Thyroid gland (tissue), 4 donors: ENCODE results near the gene PRR14. TPM values are rescaled to one million over a fixed set of nuclear protein-coding genes. Genes with fewer than 3 reads are reported as not detected.
"Not testable (repeated sequence)": the region's sequence is repeated elsewhere in the genome, so short reads cannot be mapped to it uniquely, and the experiment has no call there.

ENCODE experiments used
- DNase-seq, 2 donors: peaks; one replicate each; pipeline ENCODE4 v3.0.0-alpha.2; 2019
- H3K27ac ChIP-seq, 3 donors: fragments of 200-600 bp; sonication (generic); 1 replicate in 2 of 3; 2 replicates in 1 of 3; pipeline ENCODE4 v1.5.1; 2016 to 2019; ENCODE audit warnings: mild to moderate bottlenecking in 1 of 3, moderate library complexity in 1 of 3
- H3K27me3 ChIP-seq: fragments of 200-600 bp; sonication (generic); one replicate; pipeline ENCODE4 v1.5.1; 2019
- H3K36me3 ChIP-seq, 2 donors: fragments of 200-600 bp; sonication (generic); one replicate each; pipeline ENCODE4 v1.5.1; 2016 to 2019
- H3K4me1 ChIP-seq, 2 donors: fragments of 200-600 bp; sonication (generic); one replicate each; pipeline ENCODE4 v1.5.1; 2017 to 2019
- H3K4me3 ChIP-seq, 3 donors: fragments of 200-600 bp; sonication (generic); replicated peaks in 1 of 3; 1 replicate in 2 of 3; 2 replicates in 1 of 3; pipeline ENCODE4 v1.5.1; 2016; ENCODE audit warnings: mild to moderate bottlenecking in 1 of 3
- H3K9me3 ChIP-seq: fragments of 200-600 bp; sonication (generic); one replicate; pipeline ENCODE4 v1.5.1; 2017
- CTCF ChIP-seq, 6 experiments: fragments of 200-600 bp in 3 of 6; fragments of 450-650 bp in 3 of 6; sonication (generic) in 3 of 6; IDR thresholded peaks; one replicate each; pipeline ENCODE4 v1.5.1; 2016 to 2019; ENCODE audit warnings: antibody characterized with exemption in 6 of 6, mild to moderate bottlenecking in 2 of 6, inconsistent platforms in 1 of 6, moderate library complexity in 1 of 6
- POLR2A ChIP-seq, 2 donors: fragments of 450-650 bp; IDR thresholded peaks; one replicate each; pipeline ENCODE4 v1.6.1; 2017; ENCODE audit warnings: antibody characterized with exemption in 2 of 2, mild to moderate bottlenecking in 2 of 2, moderate library complexity in 1 of 2
- WGBS, 2 donors: methylation state at CpG; one replicate each; pipeline ENCODE4 v1.1.5; 2017; 5-methylcytosine and 5-hydroxymethylcytosine counted together
- intact Hi-C: fragments of 100-400 bp; cut with DNase I; formaldehyde crosslinking; loops from one replicate; pipeline ENCODE4 v1.15.1; 2023
- small RNA-seq: library from RNA; depleted of rRNA; stranded (forward); fragments of <200 nt; gene quantifications from one replicate; pipeline ENCODE3, GENCODE V24; 2016
- total RNA-seq, 4 donors: library from RNA; depleted of rRNA; stranded (reverse); fragments of >200 nt; gene quantifications; one replicate each; pipeline ENCODE4 v1.2.3, GENCODE V29; 2016

PRR14 gene
- total RNA-seq, 4 donors from 2014 or later: 26.5 to 44.7 (median 34.7) TPM

GRCh38 chr16:30700491-30700890, 49.7 kb downstream of the PRR14 start:
- TF ChIP-seq POLR2A (IDR thresholded peaks at IDR 0.05) (no peak), CTCF (IDR thresholded peaks at IDR 0.05) (no peak)
- Histone ChIP-seq H3K9me3 (no peaks in the 10 kb centered on the region), H3K27me3 (no peaks in the 10 kb centered on the region), H3K36me3 (peaks cover 37 to 49% of the 10 kb centered on the region in 2 donors), H3K27ac (no peak overlapping the region), H3K4me1 (peaks cover 14 to 20% of the 10 kb centered on the region in 2 donors), H3K4me3 (no peak overlapping the region)
- no peak for DNase-seq
- intact Hi-C loops: no loop called here
- 59 to 81% methylated on average over 9 of the region's 9 CpGs for WGBS, 2 donors

GRCh38 chr16:30700971-30701370, 50.2 kb downstream of the PRR14 start:
- no peak overlapping the region for H3K27ac ChIP-seq
- no peaks in the 10 kb centered on the region for H3K9me3 ChIP-seq
- peaks cover 42 to 54% of the 10 kb centered on the region in 2 donors for H3K36me3 ChIP-seq
- no peak for DNase-seq
- no peak overlapping the region for H3K4me3 ChIP-seq
- WGBS, 2 donors: 87 to 91% methylated on average over 5 of the region's 5 CpGs
- peaks cover 14 to 20% of the 10 kb centered on the region in 2 donors for H3K4me1 ChIP-seq
- TF ChIP-seq CTCF (IDR thresholded peaks at IDR 0.05) (no peak), POLR2A (IDR thresholded peaks at IDR 0.05) (no peak)
- H3K27me3 ChIP-seq: no peaks in the 10 kb centered on the region
- intact Hi-C loops: no loop called here

GRCh38 chr16:30703071-30703470, 52.3 kb downstream of the PRR14 start:
- H3K4me1 ChIP-seq: peaks cover 9 to 15% of the 10 kb centered on the region in 2 donors
- 93 to 97% methylated on average over 12 of the region's 12 CpGs for WGBS, 2 donors
- intact Hi-C loops, H3K9me3 ChIP-seq, H3K27ac ChIP-seq, H3K27me3 ChIP-seq, H3K4me3 ChIP-seq, DNase-seq: not testable (repeated sequence)
- H3K36me3 ChIP-seq: peaks cover 63 to 75% of the 10 kb centered on the region in 2 donors

GRCh38 chr16:30703971-30704370, 53.2 kb downstream of the PRR14 start:
- Histone ChIP-seq H3K9me3 (no peaks in the 10 kb centered on the region), H3K4me3 (no peak overlapping the region), H3K36me3 (peaks cover 72 to 84% of the 10 kb centered on the region in 2 donors), H3K4me1 (peaks cover 9 to 15% of the 10 kb centered on the region in 2 donors), H3K27ac (no peak overlapping the region), H3K27me3 (no peaks in the 10 kb centered on the region)
- 94% methylated on average over 10 of the region's 10 CpGs for WGBS, 2 donors
- intact Hi-C loops: no loop called here
- no peak for DNase-seq
- TF ChIP-seq CTCF (IDR thresholded peaks at IDR 0.05) (no peak), POLR2A (IDR thresholded peaks at IDR 0.05) (no peak)

Small RNA genes lying within 50 kb of the gene (small RNA-seq; reads per million reads assigned to genes)
- not detected for gene AC093249.1
- not detected for gene RNU6-1043P
- not detected for gene RNU6-416P

Other genes with a start within 250 kb of the PRR14 start
- gene ZNF771, start 243.4 kb upstream of the PRR14 start, total RNA-seq: 10 to 100 TPM in 3 of 4 donors, 1 to 10 TPM in 1; 9.1 to 29.5 (median 19.1) TPM
- 10 to 100 TPM; 18.8 to 26.4 (median 22.5) TPM for gene DCTPP1, start 220.9 kb upstream of the PRR14 start, total RNA-seq
- gene SEPHS2, start 205.1 kb upstream of the PRR14 start, total RNA-seq: 10 to 100 TPM; 34.5 to 41.3 (median 39.9) TPM
- 1 to 10 TPM in 3 of 4 donors, under 1 TPM in 1; 0.56 to 4.6 (median 2.8) TPM for gene ITGAL, start 178.2 kb upstream of the PRR14 start, total RNA-seq
- gene ZNF768, start 124.4 kb upstream of the PRR14 start, total RNA-seq: 10 to 100 TPM; 27.4 to 44.9 (median 32.3) TPM
- gene ZNF747, start 116.1 kb upstream of the PRR14 start, total RNA-seq: 10 to 100 TPM; 13.6 to 30.7 (median 21.8) TPM
- gene ZNF764, start 92.6 kb upstream of the PRR14 start, total RNA-seq: 10 to 100 TPM in 3 of 4 donors, 1 to 10 TPM in 1; 9.3 to 15.4 (median 11.8) TPM
- 10 to 100 TPM; 10.6 to 26.1 (median 16.5) TPM for gene ZNF688, start 79.2 kb upstream of the PRR14 start, total RNA-seq
- 10 to 100 TPM; 10.3 to 16.9 (median 12.4) TPM for gene ZNF785, start 65.3 kb upstream of the PRR14 start, total RNA-seq
- 10 to 100 TPM in 3 of 4 donors, 1 to 10 TPM in 1; 9.7 to 14.7 (median 11.8) TPM for gene ZNF689, start 40.6 kb upstream of the PRR14 start, total RNA-seq
- gene FBRS, start 7.5 kb downstream of the PRR14 start, total RNA-seq: 10 to 100 TPM; 35.6 to 56.8 (median 42.1) TPM
- gene SRCAP, start 48.2 kb downstream of the PRR14 start, total RNA-seq: 10 to 100 TPM; 32.9 to 57.7 (median 50.7) TPM
- 10 to 100 TPM; 28.1 to 52.8 (median 42.3) TPM for gene PHKG2, start 97.5 kb downstream of the PRR14 start, total RNA-seq
- gene CFAP119, start 111.1 kb downstream of the PRR14 start, total RNA-seq: 10 to 100 TPM in 3 of 4 donors, 1 to 10 TPM in 1; 9.6 to 24.7 (median 15.5) TPM
- 100 to 1,000 TPM; 105 to 147 (median 113) TPM for gene RNF40, start 111.4 kb downstream of the PRR14 start, total RNA-seq
- gene ZNF629, start 136.2 kb downstream of the PRR14 start, total RNA-seq: 10 to 100 TPM; 14.5 to 26.7 (median 19.0) TPM
- 10 to 100 TPM; 43.6 to 67.6 (median 47.9) TPM for gene BCL7C, start 243.1 kb downstream of the PRR14 start, total RNA-seq
- gene CTF1, start 245.7 kb downstream of the PRR14 start, total RNA-seq: 1 to 10 TPM; 2.6 to 7.5 (median 5.6) TPM